Right lobe of liver (tissue), 4 donors: Measurements from ENCODE around the gene CTBP1.

Source experiments
- CTCF ChIP-seq, 4 donors: fragments of 200-600 bp in 3 of 4; fragments of 450-650 bp in 1 of 4; IDR thresholded peaks; one replicate each; pipeline versions ENCODE4 v1.5.1 to v1.8.0; 2016 to 2022; ENCODE audit warnings: antibody characterized with exemption in 4 of 4, mild to moderate bottlenecking in 2 of 4
- POLR2A ChIP-seq: fragments of 450-650 bp; IDR thresholded peaks from one replicate; pipeline ENCODE4 v1.6.1; 2017; ENCODE audit warnings: antibody characterized with exemption, mild to moderate bottlenecking
- donor health status: DM: no; HTN: no; CAD: no.
- donor health status: DM: no; HTN: no; CAD: no.
- donor health status: DM: no; HTN: yes; CAD: no.

DNA sequence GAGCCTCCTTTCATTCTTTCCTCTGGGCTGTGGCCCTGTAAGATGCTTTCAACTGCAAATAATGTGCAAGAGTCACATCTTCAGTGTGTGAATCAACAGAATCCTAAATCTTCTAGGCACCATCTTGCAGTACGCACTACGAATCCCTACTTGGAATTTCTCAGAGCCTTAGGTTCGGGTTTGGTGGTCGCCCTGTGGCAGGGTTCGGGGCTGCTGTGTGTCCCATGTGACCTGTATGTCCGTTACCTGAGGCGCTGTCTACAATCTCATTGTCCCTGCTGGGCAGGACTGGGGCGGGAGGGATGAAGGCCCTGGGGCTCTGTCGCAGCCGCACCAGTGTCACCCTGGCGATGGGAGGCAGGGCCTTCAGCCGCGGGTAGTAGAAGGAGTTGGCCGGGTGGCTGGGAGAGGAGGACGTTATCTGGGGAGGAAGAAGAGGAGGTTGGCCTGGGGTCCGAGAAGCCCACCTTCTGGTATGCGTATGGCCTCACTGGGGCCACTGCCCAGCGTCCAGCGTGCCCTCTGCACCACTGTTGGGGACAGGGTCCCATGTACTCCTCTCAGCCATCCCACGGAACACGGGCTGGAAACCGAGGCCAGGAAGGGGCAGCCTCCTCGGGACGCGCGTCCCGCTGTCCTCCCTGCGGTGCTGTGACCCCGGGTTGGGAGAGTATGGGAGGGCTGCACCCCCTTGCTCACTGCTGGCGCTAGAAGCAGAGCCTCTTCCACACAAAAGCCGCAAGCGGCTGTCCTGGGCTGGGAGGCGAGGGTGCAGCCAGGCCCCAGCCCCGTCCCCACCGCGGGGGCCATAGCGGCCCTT lies 78.6 kb downstream of the CTBP1 start:
- no peak for TF ChIP-seq POLR2A
- no peak for TF ChIP-seq CTCF (IDR thresholded peaks at IDR 0.05)
